Measurements from ENCODE around the gene GRIK3. TPM values are rescaled to one million over a fixed set of nuclear protein-coding genes. Genes with fewer than 3 reads are reported as not detected.
"Not testable (repeated sequence)": the region's sequence is repeated elsewhere in the genome, so short reads cannot be mapped to it uniquely, and the experiment has no call there.

The GRIK3 gene
- polyA plus RNA-seq (2013, experiment 1 of 4) = 3.5 TPM
- 6.0 TPM for polyA plus RNA-seq (2013, experiment 2 of 4)
- polyA plus RNA-seq (2013, experiment 3 of 4) = 4.8 TPM
- polyA plus RNA-seq (2013, experiment 4 of 4) = 6.5 TPM

DNA sequence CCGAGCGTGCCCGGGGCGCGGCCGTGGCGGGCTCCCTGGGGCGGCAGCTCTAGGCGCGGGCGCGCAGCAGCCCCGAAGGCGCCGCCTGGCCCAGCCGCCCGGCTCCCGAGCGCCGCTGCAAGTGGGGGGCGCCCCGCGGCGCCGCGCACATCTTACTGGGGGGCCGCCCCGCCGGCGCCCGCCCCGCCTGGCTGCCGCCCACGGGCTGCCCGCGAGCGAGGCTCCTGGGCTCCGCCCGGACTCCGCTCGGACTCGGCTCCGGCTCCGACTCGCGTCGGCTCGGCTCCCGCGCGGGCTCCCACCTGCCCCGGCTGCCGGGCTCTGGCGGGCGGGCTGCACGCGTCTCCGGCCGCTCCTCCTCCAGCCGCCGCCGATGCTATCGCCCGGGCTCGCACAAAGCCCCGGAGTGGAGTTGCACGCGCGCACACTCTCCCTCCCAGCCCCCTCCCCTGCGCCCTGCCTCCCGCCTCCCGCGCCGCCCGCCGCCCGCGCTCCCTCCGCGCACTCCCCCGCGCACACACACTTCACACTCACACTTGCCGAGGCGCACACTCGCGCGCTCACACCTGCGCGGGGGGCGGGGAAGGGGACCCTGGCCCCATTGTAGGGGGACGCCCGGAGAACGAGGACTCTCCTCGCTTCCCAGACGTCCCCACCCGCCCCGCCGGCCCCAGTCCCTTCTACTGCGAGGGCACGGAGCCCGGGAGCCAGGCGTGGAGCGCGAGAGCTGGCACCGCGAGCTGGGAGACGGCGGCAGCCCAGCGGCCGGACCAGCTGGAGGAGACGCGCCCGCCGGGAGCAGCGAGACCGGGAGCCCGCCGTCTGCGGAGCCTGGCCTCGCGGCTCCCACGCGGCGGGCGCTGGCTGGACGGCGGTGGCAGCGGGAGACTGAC is at the start of gene GRIK3:
TSS of gene GRIK3 (minus strand) at position 395 of the 893 bp plus-strand sequence. CDS start 407 bp downstream, outside the sequence.
- Histone ChIP-seq H3K36me3 (ENCODE audit: control insufficient read depth, insufficient read depth, low read length) (no peaks in the 10 kb centered on the region), H3K27me3 (ENCODE audit: control insufficient read depth, insufficient read depth, low read length, poor library complexity, severe bottlenecking) (peaks cover 84% of the 10 kb centered on the region), H3K4me1 (ENCODE audit: control insufficient read depth, insufficient read depth, low read length) (peaks cover 81% of the 10 kb centered on the region), H3K27ac (ENCODE audit: insufficient read depth, low read depth, low read length, poor library complexity, severe bottlenecking) (no peak within 1 kb of the TSS), H3K4me3 (ENCODE audit: insufficient read depth, low read depth, low read length) (peak within 1 kb of the TSS; percentile 39), H3K9me3 (ENCODE audit: control insufficient read depth, low read length) (no peaks in the 10 kb centered on the region)
- WGBS, 2 experiments = 0 to 1% methylated on average over 128 of the region's 128 CpGs

DNA sequence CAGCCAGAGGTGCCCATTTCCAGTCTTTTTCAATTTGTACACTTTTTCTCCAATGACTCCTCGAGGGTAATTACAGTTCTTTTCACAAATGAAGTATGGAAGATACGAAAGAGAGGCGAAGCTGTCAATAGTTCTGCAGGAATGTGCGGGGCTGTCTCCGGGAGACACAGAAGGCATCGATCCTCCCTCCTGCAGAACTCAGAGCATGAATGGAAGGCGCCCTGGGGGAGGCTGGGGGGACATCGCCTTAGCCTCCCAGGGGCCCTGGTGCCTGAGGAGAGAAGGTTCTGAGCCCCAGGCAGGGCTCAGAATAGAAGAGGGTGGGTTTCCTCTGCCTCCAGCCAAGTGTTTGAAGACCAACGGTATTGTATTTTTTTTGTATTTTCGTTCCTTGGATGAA is 49.7 kb upstream of the GRIK3 start:
- no peaks in the 10 kb centered on the region for H3K27me3 ChIP-seq (ENCODE audit: control insufficient read depth, insufficient read depth, low read length, poor library complexity, severe bottlenecking)
- no peak overlapping the region for H3K27ac ChIP-seq (ENCODE audit: insufficient read depth, low read depth, low read length, poor library complexity, severe bottlenecking)
- 80 to 83% methylated on average over 10 of the region's 10 CpGs for WGBS, 2 experiments
- H3K9me3 ChIP-seq (ENCODE audit: control insufficient read depth, low read length) = no peaks in the 10 kb centered on the region
- no peaks in the 10 kb centered on the region for H3K36me3 ChIP-seq (ENCODE audit: control insufficient read depth, insufficient read depth, low read length)
- peaks cover 8% of the 10 kb centered on the region for H3K4me1 ChIP-seq (ENCODE audit: control insufficient read depth, insufficient read depth, low read length)
- H3K4me3 ChIP-seq (ENCODE audit: insufficient read depth, low read depth, low read length) = no peak overlapping the region

DNA sequence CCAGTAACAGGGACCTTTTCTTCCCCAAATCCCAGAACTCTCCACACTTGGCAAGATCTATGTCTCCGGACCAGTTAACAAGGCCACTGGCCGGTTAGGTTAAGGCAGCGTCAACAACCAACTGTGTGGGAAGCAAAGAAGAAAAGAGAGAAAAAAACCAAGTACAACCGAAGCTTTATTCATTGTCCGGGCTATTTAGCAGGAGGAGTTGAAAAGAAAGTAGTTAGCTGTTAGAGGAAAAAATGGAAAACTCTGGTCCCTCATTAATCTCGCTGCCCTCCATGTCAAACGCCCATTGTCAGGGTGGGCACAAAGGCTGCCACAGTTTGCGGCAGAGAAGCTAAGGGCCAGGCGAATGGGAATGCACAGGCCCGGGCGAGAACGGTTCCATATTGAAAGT is 49.3 kb upstream of the GRIK3 start:
- no peak overlapping the region for H3K4me3 ChIP-seq (ENCODE audit: insufficient read depth, low read depth, low read length)
- H3K36me3 ChIP-seq (ENCODE audit: control insufficient read depth, insufficient read depth, low read length) = no peaks in the 10 kb centered on the region
- H3K27me3 ChIP-seq (ENCODE audit: control insufficient read depth, insufficient read depth, low read length, poor library complexity, severe bottlenecking) = no peaks in the 10 kb centered on the region
- no peaks in the 10 kb centered on the region for H3K9me3 ChIP-seq (ENCODE audit: control insufficient read depth, low read length)
- 86 to 91% methylated on average over 12 of the region's 12 CpGs for WGBS, 2 experiments
- H3K4me1 ChIP-seq (ENCODE audit: control insufficient read depth, insufficient read depth, low read length) = peaks cover 8% of the 10 kb centered on the region
- H3K27ac ChIP-seq (ENCODE audit: insufficient read depth, low read depth, low read length, poor library complexity, severe bottlenecking) = no peak overlapping the region

DNA sequence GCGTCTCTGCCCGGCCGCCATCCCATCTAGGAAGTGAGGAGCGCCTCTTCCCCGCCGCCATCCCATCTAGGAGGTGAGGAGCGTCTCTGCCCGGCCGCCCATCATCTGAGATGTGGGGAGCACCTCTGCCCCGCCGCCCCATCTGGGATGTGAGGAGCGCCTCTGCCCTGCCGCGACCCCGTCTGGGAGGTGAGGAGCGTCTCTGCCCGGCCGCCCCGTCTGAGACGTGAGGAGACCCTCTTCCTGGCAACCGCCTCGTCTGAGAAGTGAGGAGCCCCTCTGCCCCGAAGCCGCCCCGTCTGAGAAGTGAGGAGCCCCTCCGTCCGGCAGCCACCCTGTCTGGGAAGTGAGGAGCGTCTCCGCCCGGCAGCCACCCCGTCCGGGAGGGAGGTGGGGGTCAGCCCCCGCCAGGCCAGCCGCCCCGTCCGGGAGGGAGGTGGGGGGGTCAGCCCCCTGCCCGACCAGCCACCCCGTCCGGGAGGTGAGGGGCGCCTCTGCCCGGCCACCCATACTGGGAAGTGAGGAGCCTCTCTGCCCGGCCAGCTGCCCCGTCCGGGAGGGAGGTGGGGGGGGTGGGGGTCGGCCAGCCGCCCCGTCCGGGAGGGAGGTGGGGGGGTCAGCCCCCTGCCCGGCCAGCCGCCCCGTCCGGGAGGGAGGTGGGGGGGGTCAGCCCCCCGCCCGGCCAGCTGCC is 46.1 kb upstream of the GRIK3 start:
- not testable (repeated sequence) for H3K4me3 ChIP-seq (ENCODE audit: insufficient read depth, low read depth, low read length); H3K27me3 ChIP-seq (ENCODE audit: control insufficient read depth, insufficient read depth, low read length, poor library complexity, severe bottlenecking)

DNA sequence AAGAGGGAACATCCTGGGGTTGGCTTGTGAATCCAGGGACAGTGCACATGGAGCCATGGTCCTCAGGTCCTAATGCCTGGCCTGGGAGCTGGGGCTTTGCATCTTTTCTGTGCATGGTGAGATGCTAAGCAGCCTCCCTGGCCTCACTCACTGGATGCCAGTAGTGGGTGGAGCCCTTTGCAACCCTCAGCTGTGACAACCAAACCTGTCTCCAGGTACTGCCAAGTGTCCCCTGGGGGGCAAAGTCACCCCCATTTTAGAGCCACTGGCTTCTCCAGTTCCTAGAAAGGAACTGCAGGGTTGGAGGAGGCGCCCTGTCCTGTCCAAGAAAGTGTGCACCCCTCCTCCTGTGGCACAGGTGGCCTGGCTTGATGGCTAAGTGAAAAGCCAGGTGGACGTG is 44.6 kb upstream of the GRIK3 start:
- Histone ChIP-seq H3K27me3 (ENCODE audit: control insufficient read depth, insufficient read depth, low read length, poor library complexity, severe bottlenecking) (no peaks in the 10 kb centered on the region), H3K4me3 (ENCODE audit: insufficient read depth, low read depth, low read length) (no peak overlapping the region), H3K9me3 (ENCODE audit: control insufficient read depth, low read length) (no peaks in the 10 kb centered on the region), H3K4me1 (ENCODE audit: control insufficient read depth, insufficient read depth, low read length) (peaks cover 4% of the 10 kb centered on the region), H3K36me3 (ENCODE audit: control insufficient read depth, insufficient read depth, low read length) (no peaks in the 10 kb centered on the region), H3K27ac (ENCODE audit: insufficient read depth, low read depth, low read length, poor library complexity, severe bottlenecking) (no peak overlapping the region)
- WGBS, 2 experiments = 93 to 94% methylated on average over 2 of the region's 2 CpGs

More for the DNA sequence above, 46.1 kb upstream of the GRIK3 start:
- 93 to 96% methylated on average over 34 to 44 of the region's 54 CpGs for WGBS, 2 experiments
- H3K4me1 ChIP-seq (ENCODE audit: control insufficient read depth, insufficient read depth, low read length); H3K27ac ChIP-seq (ENCODE audit: insufficient read depth, low read depth, low read length, poor library complexity, severe bottlenecking); H3K9me3 ChIP-seq (ENCODE audit: control insufficient read depth, low read length); H3K36me3 ChIP-seq (ENCODE audit: control insufficient read depth, insufficient read depth, low read length): not testable (repeated sequence)

DNA sequence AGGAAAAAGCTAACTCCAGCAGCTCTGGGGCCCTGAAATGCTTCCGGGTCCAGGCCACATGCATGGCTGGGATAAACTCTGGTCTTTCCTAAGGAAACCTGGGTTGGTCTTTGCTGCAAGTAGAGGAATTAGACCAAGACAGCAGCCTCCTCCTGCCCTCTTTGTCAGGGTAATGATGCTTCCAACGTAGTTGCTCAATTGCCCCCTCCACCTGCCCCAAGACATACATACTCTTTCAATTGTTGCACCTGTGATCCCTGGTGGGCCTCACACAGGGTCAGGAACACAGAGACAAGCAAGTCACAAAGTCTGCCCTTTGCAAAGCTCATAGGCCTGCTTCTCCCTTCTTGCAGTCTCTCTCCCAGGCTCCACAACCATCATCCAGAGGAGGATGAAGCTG is 41.9 kb upstream of the GRIK3 start:
- no peaks in the 10 kb centered on the region for H3K27me3 ChIP-seq (ENCODE audit: control insufficient read depth, insufficient read depth, low read length, poor library complexity, severe bottlenecking)
- H3K4me3 ChIP-seq (ENCODE audit: insufficient read depth, low read depth, low read length) = no peak overlapping the region
- WGBS, 2 experiments = 49 to 58% methylated on average over 2 of the region's 2 CpGs
- H3K27ac ChIP-seq (ENCODE audit: insufficient read depth, low read depth, low read length, poor library complexity, severe bottlenecking) = no peak overlapping the region
- no peaks in the 10 kb centered on the region for H3K36me3 ChIP-seq (ENCODE audit: control insufficient read depth, insufficient read depth, low read length)
- H3K9me3 ChIP-seq (ENCODE audit: control insufficient read depth, low read length) = no peaks in the 10 kb centered on the region
- H3K4me1 ChIP-seq (ENCODE audit: control insufficient read depth, insufficient read depth, low read length) = peaks cover 9% of the 10 kb centered on the region

DNA sequence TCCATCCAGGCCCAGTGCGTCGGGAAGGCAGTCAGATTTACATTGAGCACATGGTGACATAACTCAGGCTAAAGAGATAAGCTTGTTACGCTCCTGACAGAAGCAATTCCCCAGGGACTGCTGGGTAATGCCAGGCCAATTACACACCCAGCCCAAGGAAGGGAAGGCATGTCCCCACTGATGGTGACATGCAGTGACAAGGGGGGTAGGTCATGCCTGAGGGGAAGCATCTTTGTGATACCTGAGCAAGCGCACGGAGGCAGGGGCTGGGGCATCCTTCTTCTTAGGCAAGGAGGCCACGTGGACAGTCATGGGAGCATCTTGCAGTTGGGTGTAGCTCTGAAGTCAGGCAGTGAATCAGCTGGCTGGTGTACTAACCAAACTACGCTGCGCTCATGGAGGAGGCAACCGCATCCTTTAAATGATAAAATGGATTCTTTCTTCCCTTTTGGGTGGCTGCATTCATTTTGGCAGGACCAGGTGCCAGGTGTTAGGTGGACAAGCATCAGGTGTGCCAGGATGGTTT is 39.6 kb upstream of the GRIK3 start:
- Histone ChIP-seq H3K27ac (ENCODE audit: insufficient read depth, low read depth, low read length, poor library complexity, severe bottlenecking) (no peak overlapping the region), H3K27me3 (ENCODE audit: control insufficient read depth, insufficient read depth, low read length, poor library complexity, severe bottlenecking) (no peaks in the 10 kb centered on the region), H3K9me3 (ENCODE audit: control insufficient read depth, low read length) (no peaks in the 10 kb centered on the region), H3K4me1 (ENCODE audit: control insufficient read depth, insufficient read depth, low read length) (peaks cover 25% of the 10 kb centered on the region), H3K36me3 (ENCODE audit: control insufficient read depth, insufficient read depth, low read length) (no peaks in the 10 kb centered on the region), H3K4me3 (ENCODE audit: insufficient read depth, low read depth, low read length) (no peak overlapping the region)
- WGBS, 2 experiments = 94 to 95% methylated on average over 9 of the region's 9 CpGs

DNA sequence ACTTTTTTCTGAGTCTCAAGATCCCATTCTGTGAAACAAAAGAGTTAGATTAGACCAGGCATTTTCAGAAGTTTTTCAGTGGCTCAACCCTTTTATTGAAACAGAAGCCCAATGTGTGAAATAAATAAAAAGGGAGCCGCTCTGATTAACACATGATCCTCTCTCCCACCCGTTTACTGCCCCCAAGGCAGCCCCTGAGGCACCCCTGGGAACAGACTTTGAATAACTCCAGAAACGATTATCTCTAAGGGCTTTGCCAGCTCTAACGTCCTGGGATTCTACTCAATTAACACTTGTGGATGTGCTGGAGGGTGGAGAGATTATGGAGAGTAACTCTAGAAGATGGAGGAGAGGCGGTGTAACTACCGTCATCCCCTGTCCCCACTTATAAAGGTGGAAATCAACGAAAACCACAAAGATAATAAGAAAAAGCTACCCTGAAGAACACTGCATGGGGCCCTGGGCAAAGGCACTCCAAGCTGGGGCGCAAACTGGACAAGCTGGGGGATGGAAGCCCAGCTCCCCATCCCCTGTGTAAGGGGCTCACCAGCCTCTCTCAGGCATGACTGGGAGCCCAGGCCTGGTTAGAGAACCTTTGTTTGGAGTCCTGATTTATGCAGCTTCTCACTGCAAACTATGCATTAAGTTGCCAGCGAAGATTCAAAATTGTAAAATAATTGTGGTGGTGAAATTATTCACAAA is 39.0 kb upstream of the GRIK3 start:
- H3K4me3 ChIP-seq (ENCODE audit: insufficient read depth, low read depth, low read length) = no peak overlapping the region
- no peaks in the 10 kb centered on the region for H3K9me3 ChIP-seq (ENCODE audit: control insufficient read depth, low read length)
- no peaks in the 10 kb centered on the region for H3K36me3 ChIP-seq (ENCODE audit: control insufficient read depth, insufficient read depth, low read length)
- H3K27me3 ChIP-seq (ENCODE audit: control insufficient read depth, insufficient read depth, low read length, poor library complexity, severe bottlenecking) = no peaks in the 10 kb centered on the region
- WGBS, 2 experiments = 81 to 85% methylated on average over 9 of the region's 9 CpGs
- peaks cover 29% of the 10 kb centered on the region for H3K4me1 ChIP-seq (ENCODE audit: control insufficient read depth, insufficient read depth, low read length)
- H3K27ac ChIP-seq (ENCODE audit: insufficient read depth, low read depth, low read length, poor library complexity, severe bottlenecking) = no peak overlapping the region

DNA sequence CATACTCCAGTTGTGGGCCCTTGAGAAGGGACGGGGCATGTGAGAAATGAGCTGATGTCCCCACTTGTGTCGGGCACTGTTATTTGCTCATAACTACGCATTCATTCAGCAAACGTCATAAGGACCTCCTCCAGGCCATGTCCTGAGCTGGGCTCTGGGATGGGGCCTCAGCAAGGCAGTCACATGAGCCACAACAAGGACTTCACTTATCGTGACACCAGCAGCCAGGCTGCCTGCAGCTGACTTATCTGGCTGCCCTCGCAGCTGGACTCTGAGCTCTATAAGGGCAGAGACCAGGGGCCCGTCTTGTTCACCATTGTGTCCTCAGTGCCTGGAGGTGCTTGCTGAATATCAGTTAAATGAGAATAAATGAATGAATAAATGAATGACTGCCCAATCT is 37.5 kb upstream of the GRIK3 start:
- no peak overlapping the region for H3K27ac ChIP-seq (ENCODE audit: insufficient read depth, low read depth, low read length, poor library complexity, severe bottlenecking)
- no peak overlapping the region for H3K4me3 ChIP-seq (ENCODE audit: insufficient read depth, low read depth, low read length)
- no peaks in the 10 kb centered on the region for H3K36me3 ChIP-seq (ENCODE audit: control insufficient read depth, insufficient read depth, low read length)
- no peaks in the 10 kb centered on the region for H3K27me3 ChIP-seq (ENCODE audit: control insufficient read depth, insufficient read depth, low read length, poor library complexity, severe bottlenecking)
- no peaks in the 10 kb centered on the region for H3K9me3 ChIP-seq (ENCODE audit: control insufficient read depth, low read length)
- 86 to 89% methylated on average over 7 of the region's 7 CpGs for WGBS, 2 experiments
- H3K4me1 ChIP-seq (ENCODE audit: control insufficient read depth, insufficient read depth, low read length) = peaks cover 29% of the 10 kb centered on the region

Measured in ectodermal cell (in vitro differentiated cells).